HG02798 (cell line): Measurements from ENCODE around the gene ADISSP.

Experiments
- ATAC-seq: cut with Tn5 transposase; IDR thresholded peaks from one replicate; pipeline ENCODE4 v1.9.1; 2021; ENCODE audit warnings: mild to moderate bottlenecking; ENCODE audit not compliant: unreplicated experiment, poor library complexity

Gene ADISSP

GRCh38 chr20:3723284-3723683 lies 44.3 kb downstream of the ADISSP start:
- no peak for ATAC-seq

GRCh38 chr20:3721912-3722311 lies 45.6 kb downstream of the ADISSP start:
- no peak for ATAC-seq

- no peak for ATAC-seq
Observed at GRCh38 chr20:3720626-3721025, 46.9 kb downstream of the ADISSP start.

- no peak for ATAC-seq
Observed at GRCh38 chr20:3720068-3720467, 47.5 kb downstream of the ADISSP start.

- ATAC-seq, result no peak
Observed at GRCh38 chr20:3719046-3719445, 48.5 kb downstream of the ADISSP start.

GRCh38 chr20:3716195-3716834 lies 51.2 kb downstream of the ADISSP start:
- no peak for ATAC-seq

GRCh38 chr20:3714092-3714491 lies 53.5 kb downstream of the ADISSP start:
- ATAC-seq, result no peak

- ATAC-seq, result no peak
Observed at GRCh38 chr20:3712279-3712873, 55.2 kb downstream of the ADISSP start, which contains the start of gene SIGLEC1. Gene SIGLEC1 (minus strand): TSS chr20:3712600. CDS start chr20:3707128, 5,472 bp downstream.

GRCh38 chr20:3711484-3711941 lies 56.0 kb downstream of the ADISSP start:
- ATAC-seq, result no peak

- no peak for ATAC-seq
Observed at GRCh38 chr20:3710703-3711483, 56.7 kb downstream of the ADISSP start.

- ATAC-seq, result no peak
Observed at GRCh38 chr20:3710011-3710466, 57.5 kb downstream of the ADISSP start.

GRCh38 chr20:3707508-3707899 lies 60.0 kb downstream of the ADISSP start:
- ATAC-seq, result no peak

GRCh38 chr20:3706774-3707507 lies 60.6 kb downstream of the ADISSP start:
- ATAC-seq, result no peak

- ATAC-seq, result no peak
Observed at GRCh38 chr20:3705970-3706739, 61.4 kb downstream of the ADISSP start.

GRCh38 chr20:3705491-3705969 lies 62.0 kb downstream of the ADISSP start:
- ATAC-seq, result no peak

- ATAC-seq, result no peak
Observed at GRCh38 chr20:3704087-3704486, 63.5 kb downstream of the ADISSP start.
